RWPE1 (cell line): ENCODE results near the gene DBI.

Experiments used
- CTCF ChIA-PET: fragments of 350-600 bp; sonication (Branson Sonifier 250); formaldehyde crosslinking; extraction: SDS; loops from one replicate; lab custom pipeline; 2021; lab: Yijun Ruan, JAX
- POLR2A ChIA-PET: fragments of 400-600 bp; formaldehyde crosslinking; extraction: SDS; loops from one replicate; lab custom pipeline; 2020; ENCODE audit warnings: antibody characterized with exemption; ENCODE audit not compliant: low non-redundant PET; lab: Yijun Ruan, JAX
- DNase-seq: peaks from one replicate; pipeline ENCODE4 v3.0.0; 2012; ENCODE audit warnings: low spot score
- H3K27ac ChIP-seq: fragments of 450-650 bp; 2 replicates; pipeline ENCODE4 v1.5.1; 2017
- CTCF ChIP-seq: fragments of 450-650 bp; conservative IDR thresholded peaks from 2 replicates; pipeline ENCODE4 v1.5.1; 2017; ENCODE audit warnings: low read depth, mild to moderate bottlenecking

Gene DBI

GRCh38 chr2:119338826-119339561 is 27.8 kb upstream of the DBI start:
- POLR2A ChIA-PET = no interaction called here
- TF ChIP-seq CTCF = no peak
- no peak for DNase-seq
- CTCF ChIA-PET = no interaction called here
- H3K27ac ChIP-seq = no peak overlapping the region

DNA sequence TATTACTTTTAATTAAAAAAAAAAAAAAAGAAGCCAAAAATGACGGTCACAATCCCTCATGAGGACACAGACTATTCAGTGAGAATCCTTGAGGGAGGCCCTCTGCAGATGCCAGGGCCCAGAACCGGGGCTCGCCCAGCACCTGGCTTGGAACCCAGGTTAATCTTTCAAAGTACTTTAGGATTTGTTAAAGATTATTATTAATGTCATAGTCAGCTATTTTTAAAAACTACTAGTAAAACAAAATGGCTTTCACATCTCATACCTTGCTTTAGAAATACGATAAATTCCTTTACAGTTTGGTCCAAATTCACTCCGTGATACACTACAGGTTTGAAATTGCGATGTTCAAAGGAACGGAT is 27.2 kb upstream of the DBI start:
- no peak for DNase-seq
- CTCF ChIA-PET = no interaction called here
- no peak for TF ChIP-seq CTCF
- H3K27ac ChIP-seq = no peak overlapping the region
- POLR2A ChIA-PET = no interaction called here

GRCh38 chr2:119341684-119342083 is 25.1 kb upstream of the DBI start:
- POLR2A ChIA-PET = no interaction called here
- CTCF ChIA-PET = no interaction called here

GRCh38 chr2:119349289-119349688 is 17.5 kb upstream of the DBI start:
- DNase-seq = peak; percentile 15
- TF ChIP-seq CTCF = no peak
- CTCF ChIA-PET = no interaction called here
- peak overlapping the region; percentile 50 for H3K27ac ChIP-seq
- POLR2A ChIA-PET = no interaction called here

More at GRCh38 chr2:119341684-119342083, 25.1 kb upstream of the DBI start:
- no peak for DNase-seq
- H3K27ac ChIP-seq = no peak overlapping the region
- no peak for TF ChIP-seq CTCF

DNA sequence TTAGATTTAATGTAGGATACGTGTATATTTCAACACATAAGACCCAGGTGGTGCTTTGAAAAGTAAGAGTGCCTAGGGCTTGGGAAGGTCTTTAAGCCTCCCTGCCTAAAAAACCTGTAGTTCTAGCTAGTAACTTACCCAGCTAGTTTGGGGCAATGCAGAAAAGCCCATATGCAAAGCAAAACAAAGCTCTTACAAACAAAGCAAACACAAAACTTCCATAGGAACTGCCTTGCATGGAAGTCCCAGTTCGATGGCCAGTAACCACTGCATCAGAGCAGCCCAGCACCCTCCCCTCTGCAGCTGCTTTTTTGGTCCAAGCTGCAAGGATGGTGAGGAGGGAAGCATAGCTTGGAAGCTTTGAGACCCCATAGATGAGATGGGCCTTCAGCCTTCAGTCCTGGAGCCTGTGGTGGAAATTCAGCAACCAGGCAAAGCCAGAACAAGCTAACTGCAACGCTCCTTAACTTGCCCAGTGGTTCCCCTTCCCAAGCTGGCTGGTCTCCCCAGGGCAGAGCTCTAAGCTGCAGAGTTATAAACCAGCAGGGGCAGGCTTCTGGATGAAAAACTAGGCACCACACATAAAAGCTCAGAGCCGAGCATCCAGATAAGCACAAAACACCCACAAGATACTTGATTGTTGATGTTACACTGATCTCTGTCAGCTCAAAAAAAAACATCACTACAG is 16.3 kb upstream of the DBI start:
- ChIA-PET POLR2A (no interaction called here), CTCF (interaction anchor here (0.6 kb wide), 1 partner anchor 551 kb away, joined by 5 read pairs; no protein-coding TSS in a partner anchor)
- no peak for TF ChIP-seq CTCF
- DNase-seq = no peak
- H3K27ac ChIP-seq = no peak overlapping the region

- ChIA-PET POLR2A (no interaction called here), CTCF (no interaction called here)
- TF ChIP-seq CTCF = no peak
- DNase-seq = peak; percentile 6
- no peak overlapping the region for H3K27ac ChIP-seq
These were observed 14.4 kb upstream of the DBI start for GRCh38 chr2:119352357-119352756.
